Esophagus muscularis mucosa (tissue), 4 donors: Measurements from ENCODE around the gene CXorf49.
"Not testable (repeated sequence)": the region's sequence is repeated elsewhere in the genome, so short reads cannot be mapped to it uniquely, and the experiment has no call there.

Experiments used
- EP300 ChIP-seq: sonication (generic); formaldehyde crosslinking; IDR thresholded peaks from one replicate; pipeline ENCODE4 v1.6.1; 2017; ENCODE audit warnings: antibody characterized with exemption
- POLR2A ChIP-seq: fragments of 450-650 bp; IDR thresholded peaks from one replicate; pipeline ENCODE4 v1.6.1; 2017; ENCODE audit warnings: antibody characterized with exemption, moderate library complexity, mild to moderate bottlenecking, low read depth
- POLR2AphosphoS5 ChIP-seq, 2 donors: sonication (generic); formaldehyde crosslinking; IDR thresholded peaks; one replicate each; pipeline ENCODE4 v1.6.1; 2017; ENCODE audit warnings: antibody characterized with exemption in 2 of 2
- TF ChIP-seq, protein P1 (sequence below), 3 experiments: fragments of 200-600 bp in 2 of 3; fragments of 450-650 bp in 1 of 3; sonication (generic) in 2 of 3; IDR thresholded peaks; one replicate each; pipeline ENCODE4 v1.5.1; 2017 to 2019; ENCODE audit warnings: antibody characterized with exemption in 3 of 3, mild to moderate bottlenecking in 2 of 3, moderate library complexity in 1 of 3

DNA sequence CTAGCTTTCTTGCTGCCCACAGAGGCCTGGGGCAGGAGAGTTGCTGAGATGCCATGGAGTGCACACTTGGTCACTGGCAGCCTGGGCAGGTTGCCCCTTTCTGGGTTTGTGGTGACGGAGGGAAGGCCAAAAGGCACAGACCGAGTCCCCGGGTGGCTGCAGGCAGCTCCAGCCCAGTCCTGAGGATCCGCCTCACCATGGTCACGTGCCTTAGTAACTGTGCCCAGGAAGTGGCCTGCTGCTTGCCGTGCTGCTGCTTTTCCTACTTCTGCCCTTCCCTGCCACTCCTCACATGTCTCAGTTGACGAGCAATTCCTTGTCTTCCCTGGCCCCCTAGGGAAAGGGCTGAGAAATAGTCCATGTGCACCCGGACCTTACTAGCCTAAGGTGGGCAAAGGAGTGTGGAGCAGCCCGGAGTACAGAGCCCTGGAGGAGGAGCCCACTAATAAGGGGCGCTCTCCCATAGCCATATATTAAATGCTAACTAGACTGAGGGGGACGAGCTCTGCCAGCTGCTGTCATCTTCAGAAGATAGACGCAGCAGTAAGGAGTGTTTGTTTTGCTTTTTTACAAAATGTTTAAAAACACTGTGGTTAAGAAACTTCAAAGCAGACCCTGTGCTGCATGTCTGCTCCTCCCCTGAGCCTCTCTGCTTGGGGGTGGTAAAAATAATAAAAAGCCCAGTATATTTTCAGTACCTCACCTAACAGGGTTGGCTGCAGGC, 19.6 kb downstream of the CXorf49 start:
- TF ChIP-seq, protein P1, sequence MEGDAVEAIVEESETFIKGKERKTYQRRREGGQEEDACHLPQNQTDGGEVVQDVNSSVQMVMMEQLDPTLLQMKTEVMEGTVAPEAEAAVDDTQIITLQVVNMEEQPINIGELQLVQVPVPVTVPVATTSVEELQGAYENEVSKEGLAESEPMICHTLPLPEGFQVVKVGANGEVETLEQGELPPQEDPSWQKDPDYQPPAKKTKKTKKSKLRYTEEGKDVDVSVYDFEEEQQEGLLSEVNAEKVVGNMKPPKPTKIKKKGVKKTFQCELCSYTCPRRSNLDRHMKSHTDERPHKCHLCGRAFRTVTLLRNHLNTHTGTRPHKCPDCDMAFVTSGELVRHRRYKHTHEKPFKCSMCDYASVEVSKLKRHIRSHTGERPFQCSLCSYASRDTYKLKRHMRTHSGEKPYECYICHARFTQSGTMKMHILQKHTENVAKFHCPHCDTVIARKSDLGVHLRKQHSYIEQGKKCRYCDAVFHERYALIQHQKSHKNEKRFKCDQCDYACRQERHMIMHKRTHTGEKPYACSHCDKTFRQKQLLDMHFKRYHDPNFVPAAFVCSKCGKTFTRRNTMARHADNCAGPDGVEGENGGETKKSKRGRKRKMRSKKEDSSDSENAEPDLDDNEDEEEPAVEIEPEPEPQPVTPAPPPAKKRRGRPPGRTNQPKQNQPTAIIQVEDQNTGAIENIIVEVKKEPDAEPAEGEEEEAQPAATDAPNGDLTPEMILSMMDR (IDR thresholded peaks at IDR 0.05), result not testable (repeated sequence)
- TF ChIP-seq POLR2A; POLR2AphosphoS5 (IDR thresholded peaks at IDR 0.05); EP300: not testable (repeated sequence)
